GM21737 (cell line): Measurements from ENCODE around the gene SACM1L.

Experiments used
- ATAC-seq: cut with Tn5 transposase; IDR thresholded peaks from one replicate; pipeline ENCODE4 v1.9.1; 2021; ENCODE audit warnings: mild to moderate bottlenecking, moderate library complexity; ENCODE audit not compliant: unreplicated experiment

SACM1L gene

GRCh38 chr3:45781841-45782240, 92.6 kb downstream of the SACM1L start:
- ATAC-seq = no peak

- ATAC-seq = no peak
These were observed 93.2 kb downstream of the SACM1L start for GRCh38 chr3:45782381-45782780.

- no peak for ATAC-seq
These were observed 94.5 kb downstream of the SACM1L start for GRCh38 chr3:45783667-45784066.

GRCh38 chr3:45785605-45786150, 96.5 kb downstream of the SACM1L start:
- ATAC-seq = no peak

GRCh38 chr3:45786801-45787495, 97.8 kb downstream of the SACM1L start:
- no peak for ATAC-seq

- no peak for ATAC-seq
These were observed 98.4 kb downstream of the SACM1L start for GRCh38 chr3:45787551-45787950.

GRCh38 chr3:45789235-45789812, 100.1 kb downstream of the SACM1L start:
- ATAC-seq = no peak

GRCh38 chr3:45790596-45790995, 101.4 kb downstream of the SACM1L start:
- no peak for ATAC-seq

GRCh38 chr3:45792036-45792435, 102.8 kb downstream of the SACM1L start:
- ATAC-seq = no peak

GRCh38 chr3:45792516-45793172, 103.4 kb downstream of the SACM1L start:
- ATAC-seq = no peak

- no peak for ATAC-seq
These were observed 104.4 kb downstream of the SACM1L start for GRCh38 chr3:45793482-45794176.

- ATAC-seq = no peak
These were observed 105.0 kb downstream of the SACM1L start for GRCh38 chr3:45794177-45794560.

GRCh38 chr3:45794660-45795059, 105.5 kb downstream of the SACM1L start:
- ATAC-seq = no peak
